ENCODE data around the gene B3GNT9. TPM values are rescaled to one million over a fixed set of nuclear protein-coding genes. Genes with fewer than 3 reads are reported as not detected.

B3GNT9 gene
- total RNA-seq, 4 donors from 2014 or later, result 52.0 to 103 (median 85.7) TPM

DNA sequence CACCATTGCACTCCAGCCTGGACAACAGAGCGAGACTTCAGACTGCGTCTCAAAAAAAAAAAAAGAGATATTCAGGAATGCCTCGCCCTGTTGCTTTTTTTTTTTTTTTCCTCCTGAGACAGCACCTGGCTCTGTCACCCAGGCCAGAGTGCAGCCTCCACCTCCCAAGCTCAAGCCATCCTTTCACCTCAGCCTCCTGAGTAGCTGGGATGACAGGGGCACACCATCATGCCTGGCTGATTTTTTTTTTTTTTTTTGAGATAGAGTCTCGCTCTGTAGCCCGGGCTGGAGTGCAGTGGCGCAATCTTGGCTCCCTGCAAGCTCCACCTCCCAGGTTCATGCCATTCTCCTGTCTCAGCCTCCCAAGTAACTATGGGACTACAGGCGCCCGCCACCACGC, 33.1 kb downstream of the B3GNT9 start:
- peaks cover 7 to 12% of the 10 kb centered on the region in 2 donors for H3K36me3 ChIP-seq
- 96 to 99% methylated on average over 9 of the region's 9 CpGs for WGBS, 2 donors

DNA sequence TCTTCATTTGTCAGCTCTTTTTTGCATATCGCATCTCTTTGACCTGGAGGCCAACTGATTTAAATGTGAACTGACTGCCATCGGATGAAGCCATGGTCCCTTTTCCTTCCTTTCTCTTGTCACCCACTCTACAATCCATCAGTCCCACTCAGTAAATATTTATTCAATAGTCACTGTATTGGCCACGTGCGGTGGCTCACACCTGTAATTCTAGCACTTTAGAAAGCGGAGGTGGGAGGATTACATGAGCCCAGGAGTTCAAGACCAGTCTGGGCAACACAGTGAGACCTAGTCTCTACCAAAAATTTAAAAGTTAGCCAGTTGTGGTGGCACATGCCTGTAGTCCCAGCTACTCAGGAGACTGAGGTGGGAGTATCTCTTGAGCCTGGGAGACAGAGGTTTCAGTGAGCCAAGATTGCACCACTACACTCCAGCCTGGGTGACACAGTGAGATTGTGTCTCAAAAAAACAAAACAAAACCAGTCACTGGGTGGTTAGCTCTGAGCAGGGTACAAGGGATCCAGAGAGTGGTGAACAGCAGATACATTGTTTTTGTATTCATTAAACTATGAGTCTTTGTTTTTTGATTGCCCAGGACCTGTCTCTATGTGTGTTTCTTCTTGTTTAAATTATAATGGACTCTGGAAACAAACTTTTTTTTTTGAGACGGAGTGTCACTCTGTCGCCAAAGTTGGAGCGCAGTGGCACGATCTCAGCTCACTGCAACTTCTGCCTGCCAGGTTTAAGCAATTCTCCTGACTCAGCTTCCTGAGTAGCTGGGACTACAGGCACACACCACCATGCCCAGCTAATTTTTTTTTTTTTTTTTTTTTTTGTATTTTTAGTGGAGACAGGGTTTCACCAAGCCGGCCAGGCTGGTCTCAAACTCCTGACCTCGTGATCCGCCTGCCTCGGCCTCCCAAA, 34.1 kb downstream of the B3GNT9 start:
- Histone ChIP-seq H3K9me3 (no peaks in the 10 kb centered on the region), H3K36me3 (peaks cover 2 to 5% of the 10 kb centered on the region in 2 donors), H3K27ac (no peak overlapping the region), H3K27me3 (no peaks in the 10 kb centered on the region), H3K4me1 (peaks cover 0 to under 1% of the 10 kb centered on the region in 2 donors), H3K4me3 (replicated peaks in 1 of 3) (no peak overlapping the region)
- 88% methylated on average over 13 of the region's 13 CpGs for WGBS, 2 donors
- DNase-seq, result no peak
- no peak for TF ChIP-seq POLR2A (IDR thresholded peaks at IDR 0.05)
- TF ChIP-seq, protein P1, sequence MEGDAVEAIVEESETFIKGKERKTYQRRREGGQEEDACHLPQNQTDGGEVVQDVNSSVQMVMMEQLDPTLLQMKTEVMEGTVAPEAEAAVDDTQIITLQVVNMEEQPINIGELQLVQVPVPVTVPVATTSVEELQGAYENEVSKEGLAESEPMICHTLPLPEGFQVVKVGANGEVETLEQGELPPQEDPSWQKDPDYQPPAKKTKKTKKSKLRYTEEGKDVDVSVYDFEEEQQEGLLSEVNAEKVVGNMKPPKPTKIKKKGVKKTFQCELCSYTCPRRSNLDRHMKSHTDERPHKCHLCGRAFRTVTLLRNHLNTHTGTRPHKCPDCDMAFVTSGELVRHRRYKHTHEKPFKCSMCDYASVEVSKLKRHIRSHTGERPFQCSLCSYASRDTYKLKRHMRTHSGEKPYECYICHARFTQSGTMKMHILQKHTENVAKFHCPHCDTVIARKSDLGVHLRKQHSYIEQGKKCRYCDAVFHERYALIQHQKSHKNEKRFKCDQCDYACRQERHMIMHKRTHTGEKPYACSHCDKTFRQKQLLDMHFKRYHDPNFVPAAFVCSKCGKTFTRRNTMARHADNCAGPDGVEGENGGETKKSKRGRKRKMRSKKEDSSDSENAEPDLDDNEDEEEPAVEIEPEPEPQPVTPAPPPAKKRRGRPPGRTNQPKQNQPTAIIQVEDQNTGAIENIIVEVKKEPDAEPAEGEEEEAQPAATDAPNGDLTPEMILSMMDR (IDR thresholded peaks at IDR 0.05), result no peak
- intact Hi-C loops (cut with DNase I), result loop anchor here (10.0 kb wide), 1 partner anchor 82 kb away; no protein-coding TSS in a partner anchor

More for the DNA sequence above, 33.1 kb downstream of the B3GNT9 start:
- no peak for DNase-seq
- Histone ChIP-seq H3K9me3 (no peaks in the 10 kb centered on the region), H3K27ac (no peak overlapping the region), H3K4me3 (replicated peaks in 1 of 3) (no peak overlapping the region), H3K4me1 (no peaks in the 10 kb centered on the region), H3K27me3 (no peaks in the 10 kb centered on the region)
- intact Hi-C loops (cut with DNase I), result loop anchor here (10.0 kb wide), 1 partner anchor 83 kb away; no protein-coding TSS in a partner anchor
- no peak for TF ChIP-seq POLR2A (IDR thresholded peaks at IDR 0.05)
- TF ChIP-seq, protein P1 (IDR thresholded peaks at IDR 0.05), result no peak

DNA sequence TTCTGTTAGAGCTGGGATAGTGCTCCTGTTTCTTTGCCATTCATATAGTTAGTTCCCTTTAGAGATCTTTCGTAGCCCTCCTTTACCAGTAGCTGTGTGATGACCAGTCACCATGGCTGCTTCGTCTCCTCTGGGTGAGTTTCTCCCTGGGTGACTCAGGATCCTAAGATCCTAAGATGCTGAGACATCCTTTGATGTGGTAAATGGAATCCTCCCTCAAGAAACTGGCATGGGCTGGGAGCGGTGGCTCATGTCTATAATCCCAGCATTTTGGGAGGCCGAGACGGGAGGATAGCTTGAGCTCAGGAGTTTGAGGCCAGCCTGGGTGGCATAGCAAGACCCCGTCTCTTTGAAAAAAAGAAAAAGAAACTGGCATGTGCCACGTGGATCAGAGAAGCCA, 35.2 kb downstream of the B3GNT9 start:
- WGBS, 2 donors, result 88 to 91% methylated on average over 7 of the region's 7 CpGs

DNA sequence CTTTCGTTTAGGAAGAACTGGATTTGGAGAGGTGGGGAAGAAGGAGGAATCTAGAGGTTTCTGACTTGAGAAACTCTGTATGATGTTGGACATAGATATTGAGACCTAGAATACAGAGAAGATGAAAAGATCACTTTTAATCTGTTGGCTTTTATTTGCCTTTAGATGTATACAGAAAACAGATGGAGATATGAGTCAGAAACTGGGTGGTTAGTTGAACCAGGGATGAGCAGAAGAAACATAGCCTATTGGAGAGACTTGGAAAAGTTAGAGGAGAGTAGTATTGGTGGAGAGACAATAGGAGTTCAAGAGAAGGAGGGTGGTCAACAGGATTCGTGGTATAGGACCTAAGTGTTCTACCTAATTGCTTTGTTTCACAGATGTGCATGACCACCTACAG, 36.0 kb downstream of the B3GNT9 start:
- H3K4me1 ChIP-seq, result peaks cover 14% of the 10 kb centered on the region in 2 donors
- WGBS, 2 donors, result 75 to 76% methylated on average over 2 of the region's 2 CpGs

More for the DNA sequence above, 35.2 kb downstream of the B3GNT9 start:
- no peak for DNase-seq
- H3K4me1 ChIP-seq, result peaks cover 9 to 10% of the 10 kb centered on the region in 2 donors
- H3K27me3 ChIP-seq, result no peaks in the 10 kb centered on the region
- no peaks in the 10 kb centered on the region for H3K36me3 ChIP-seq
- intact Hi-C loops (cut with DNase I), result loop anchor here (10.0 kb wide), 1 partner anchor 81 kb away; no protein-coding TSS in a partner anchor
- H3K9me3 ChIP-seq, result no peaks in the 10 kb centered on the region
- TF ChIP-seq, protein P1 (IDR thresholded peaks at IDR 0.05), result no peak
- TF ChIP-seq POLR2A (IDR thresholded peaks at IDR 0.05), result no peak
- H3K4me3 ChIP-seq (replicated peaks in 1 of 3), result no peak overlapping the region
- H3K27ac ChIP-seq, result no peak overlapping the region

More for the DNA sequence above, 36.0 kb downstream of the B3GNT9 start:
- Histone ChIP-seq H3K36me3 (no peaks in the 10 kb centered on the region), H3K9me3 (no peaks in the 10 kb centered on the region), H3K27me3 (no peaks in the 10 kb centered on the region), H3K27ac (no peak overlapping the region), H3K4me3 (replicated peaks in 1 of 3) (no peak overlapping the region)
- DNase-seq, result no peak
- intact Hi-C loops (cut with DNase I), result loop anchor here (10.0 kb wide), 1 partner anchor 80 kb away; no protein-coding TSS in a partner anchor
- TF ChIP-seq, protein P1 (IDR thresholded peaks at IDR 0.05), result no peak
- TF ChIP-seq POLR2A (IDR thresholded peaks at IDR 0.05), result no peak
